H1 (cell line): ENCODE measurements around the gene CD96. TPM values are rescaled to one million over a fixed set of nuclear protein-coding genes. Genes with fewer than 3 reads are reported as not detected.

ENCODE experiments used
- RNF2 ChIP-seq: fragments of 200-900, 300-1000 bp; sonication (generic); IDR thresholded peaks from 2 replicates; pipeline ENCODE4 v1.7.1; 2016; ENCODE audit warnings: borderline replicate concordance, low read depth, mild to moderate bottlenecking, antibody characterized with exemption, low read length; ENCODE audit not compliant: poor library complexity, severe bottlenecking; ENCODE audit errors: missing control alignments
- SIN3A ChIP-seq, 2 experiments: IDR thresholded peaks in 1 of 2; conservative IDR thresholded peaks in 1 of 2; 2 replicates each; pipeline ENCODE4 v1.6.1; 2011 to 2012; ENCODE audit warnings: low read length in 2 of 2, improper control_type of control experiment in 1 of 2, low read depth in 1 of 2, mild to moderate bottlenecking in 1 of 2
- TAF7 ChIP-seq: optimal IDR thresholded peaks from 2 replicates; pipeline ENCODE3; 2011; ENCODE audit warnings: low read depth, mild to moderate bottlenecking, inconsistent platforms, low read length, moderate library complexity, borderline replicate concordance
- polyA plus RNA-seq, 7 experiments: library from polyadenylated mRNA; depleted of rRNA in 3 of 7; stranded (reverse) in 5 of 7; unstranded in 2 of 7; fragments of >200 nt in 5 of 7; fragments of 200-250 nt in 2 of 7; gene quantifications; 1 replicate in 5 of 7; 2 replicates in 1 of 7; 4 replicates in 1 of 7; pipeline versions ENCODE4 v1.2.1 to v1.2.3, GENCODE V29; 2011 to 2013; ENCODE audit warnings: missing spikeins in 2 of 7, mixed read lengths in 2 of 7
- total RNA-seq: library from RNA; stranded (reverse); fragmentation: NEBNext Ultra II Directional; extraction: Animal tissue kit (Norgen Biotek cat#: 25700); gene quantifications from 2 replicates; pipeline ENCODE4 v1.2.1, GENCODE V29; 2021
- TF ChIP-seq, protein P1 (sequence below): IDR thresholded peaks from 2 replicates; pipeline ENCODE4 v1.6.1; 2012; ENCODE audit warnings: inconsistent platforms

The CD96 gene
- total and polyA plus RNA-seq, 2 of the 8 experiments (the other 6 are each of a cell fraction or from before 2014, with no cell fraction given), result not detected

DNA sequence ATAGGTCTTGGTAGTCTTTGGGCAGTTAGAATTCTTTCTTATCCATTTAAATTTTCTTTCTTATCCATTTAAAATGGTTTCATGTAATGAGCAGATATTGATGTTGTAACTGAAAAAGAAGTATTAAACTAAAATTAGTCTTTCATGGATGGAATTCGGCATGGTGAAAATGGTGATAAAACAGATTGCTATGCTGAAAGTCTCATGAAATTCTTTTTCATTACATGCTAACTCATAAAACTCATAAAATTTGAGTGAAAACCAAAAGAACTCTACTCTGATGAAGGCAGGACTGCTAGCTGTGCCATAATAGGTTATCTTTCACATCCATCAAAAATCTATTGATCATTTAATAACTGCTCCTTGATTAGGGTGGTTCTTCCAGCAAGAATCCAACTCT lies 3.9 kb upstream of the CD96 start (continued):
- TF ChIP-seq, protein P1, sequence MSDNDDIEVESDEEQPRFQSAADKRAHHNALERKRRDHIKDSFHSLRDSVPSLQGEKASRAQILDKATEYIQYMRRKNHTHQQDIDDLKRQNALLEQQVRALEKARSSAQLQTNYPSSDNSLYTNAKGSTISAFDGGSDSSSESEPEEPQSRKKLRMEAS, result no peak
- TF ChIP-seq SIN3A (conservative IDR thresholded peaks at IDR 0.05 in 1 of 2, IDR thresholded peaks at IDR 0.05 in 1 of 2; ENCODE audit: low read depth in 1 of 2, low read length in 2 of 2) (no peak), TAF7 (no peak), RNF2 (no peak)
